Heart right ventricle (tissue), 16 donors: Measurements from ENCODE around the gene GRIK5. TPM values are rescaled to one million over a fixed set of nuclear protein-coding genes. Genes with fewer than 3 reads are reported as not detected.

ENCODE experiments used
- ATAC-seq, 8 donors: fragments of 200-7000 bp; cut with Tn5 transposase; one replicate each; pipeline ENCODE4 v1.9.1; 2020; ENCODE audit warnings: mild to moderate bottlenecking in 8 of 8, moderate library complexity in 8 of 8, moderate number of reproducible peaks in 1 of 8
- DNase-seq, 2 donors: peaks; one replicate each; pipeline ENCODE4 v3.0.0-alpha.2; 2020
- H3K27ac ChIP-seq, 10 donors: fragments of 200-600 bp; sonication (generic) in 2 of 10; one replicate each; pipeline versions ENCODE4 v1.5.0 to v1.8.0; 2020 to 2022; ENCODE audit warnings: mild to moderate bottlenecking in 3 of 10
- H3K27me3 ChIP-seq, 7 donors: fragments of 200-600 bp; one replicate each; pipeline ENCODE4 v1.8.0; 2021 to 2022; ENCODE audit warnings: mild to moderate bottlenecking in 2 of 7
- H3K36me3 ChIP-seq, 9 donors: fragments of 200-600 bp; sonication (generic) in 1 of 9; one replicate each; pipeline versions ENCODE4 v1.5.0 to v1.8.0; 2020 to 2022; ENCODE audit warnings: mild to moderate bottlenecking in 2 of 9
- H3K4me1 ChIP-seq, 9 donors: fragments of 200-600 bp; sonication (generic) in 1 of 9; one replicate each; pipeline versions ENCODE4 v1.5.0 to v1.8.0; 2020 to 2022; ENCODE audit warnings: mild to moderate bottlenecking in 4 of 9
- H3K4me3 ChIP-seq, 10 donors: fragments of 200-600 bp; sonication (generic) in 2 of 10; one replicate each; pipeline versions ENCODE4 v1.5.0 to v1.8.0; 2020 to 2022; ENCODE audit warnings: mild to moderate bottlenecking in 7 of 10, moderate library complexity in 2 of 10
- H3K9me3 ChIP-seq, 11 donors: fragments of 200-600 bp in 10 of 11; sonication (generic) in 2 of 11; one replicate each; pipeline versions ENCODE4 v1.5.0 to v1.8.0; 2013 to 2022; ENCODE audit warnings: mild to moderate bottlenecking in 2 of 11, control low read depth in 1 of 11, moderate library complexity in 1 of 11
- WGBS, 2 donors: extraction: QIAGEN DNeasy Blood & Tissue Kit; methylation state at CpG; one replicate each; pipeline ENCODE4 v1.1.7; 2013; ENCODE audit warnings: inconsistent platforms in 1 of 2; 5-methylcytosine and 5-hydroxymethylcytosine counted together
- intact Hi-C, 10 donors: fragments of 100-400 bp; cut with DNase I; formaldehyde crosslinking; loops; one replicate each; pipeline versions ENCODE4 v1.11.1 to v1.14.2; 2022
- polyA plus RNA-seq, 2 donors: library from polyadenylated mRNA; stranded (reverse); fragments of 200-250 nt; gene quantifications; one replicate each; pipeline ENCODE4 v1.2.3, GENCODE V29; 2013
- total RNA-seq, 10 donors: library from RNA; stranded (reverse); fragmentation: NEBNext Ultra II Directional in 3 of 10; extraction: Animal tissue kit (Norgen Biotek cat#: 25700) in 3 of 10; gene quantifications; one replicate each; pipeline versions ENCODE4 v1.2.1 to v1.2.4, GENCODE V29; 2021 to 2023
- TF ChIP-seq, protein P1 (sequence below), 9 donors: fragments of 200-600 bp; sonication (generic) in 2 of 9; IDR thresholded peaks; one replicate each; pipeline versions ENCODE4 v1.5.0 to v1.8.0; 2021 to 2022; ENCODE audit warnings: antibody characterized with exemption in 9 of 9, mild to moderate bottlenecking in 5 of 9, moderate library complexity in 1 of 9
- donor health status: Arrhythmogenic right ventricular cardiomyopathy.
- donor health status: ischemic (EF 13 %, LVEDD 7.1; RV severe dilation, severe dysfunction).
- donor health status: healthy with polysubstance abuse.
- donor health status: DM: no; HTN: yes; CAD: no.
- donor health status: DM: no; HTN: no; CAD: no.
- donor health status: ischemic (EF 25% LVEDD 6.9; RV normal size, moderate dysfunction).
- donor health status: ischemic (EF 25% LVEDD 5.7; RV mildly dilated, moderate dysfunction).
- donor health status: healthy.
- donor health status: DM: yes; HTN: yes; CAD: no.
- donor health status: Ischemic cardiomyopathy.
- donor health status: ischemic (EF 35%, LVEDD 5.7; RV mildly dilated, moderate dysfunction).
- donor health status: nonischemic (EF 11% LVEDD 7.7; RV severe dilation, severe dysfunction).
- donor health status: DM: yes; HTN: yes; CAD: no.
- donor health status: PGD.
- donor health status: ischemic (EF 29% LVEDD 5.4; RV normal size, mild dysfunction).
- donor health status: nonischemic (EF 23%, LVEDD 6.1; RV moderate dilation, normal function).

GRIK5 gene
- total and polyA plus RNA-seq, 12 donors = 0.35 to 9.3 (median 2.9) TPM

DNA sequence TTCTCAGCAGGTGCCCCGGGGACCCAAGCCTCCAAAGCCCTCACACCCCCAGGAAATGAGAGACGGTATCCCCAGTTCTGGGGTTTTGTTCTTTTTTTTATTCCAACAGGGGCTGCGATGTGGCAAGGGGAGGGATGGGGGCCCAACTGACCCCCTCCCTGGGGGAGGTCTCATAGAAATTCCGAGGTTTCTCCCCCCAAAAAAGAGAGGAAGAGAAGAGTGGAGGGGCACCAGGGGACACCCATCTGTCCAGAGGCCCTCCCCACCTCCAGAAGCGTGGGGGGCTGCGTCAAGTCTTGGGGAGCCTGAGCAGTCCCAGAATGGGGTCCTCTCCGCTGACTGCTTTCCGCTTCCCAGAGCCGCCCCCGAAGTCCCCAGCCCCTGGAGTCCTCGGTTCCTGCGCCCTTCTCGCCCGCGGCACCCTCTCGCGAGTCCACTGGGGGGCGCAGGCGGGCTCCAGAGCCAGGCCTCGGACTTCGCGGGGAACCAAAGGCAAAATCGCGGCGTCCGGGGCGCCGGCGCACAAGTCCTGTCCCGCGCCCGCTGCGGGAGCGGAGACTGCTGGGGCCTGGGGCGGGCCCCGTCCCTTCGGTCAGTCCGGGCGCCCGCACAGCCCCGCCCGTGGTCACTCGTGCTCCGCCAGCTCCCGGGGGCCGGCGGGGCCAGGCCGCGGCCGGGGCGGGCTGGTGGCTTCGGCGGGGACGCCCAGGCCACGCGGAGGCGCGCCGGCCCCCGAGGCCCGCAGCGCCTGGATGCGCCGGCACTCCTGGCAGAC, 71.6 kb downstream of the GRIK5 start:
- TF ChIP-seq, protein P1, sequence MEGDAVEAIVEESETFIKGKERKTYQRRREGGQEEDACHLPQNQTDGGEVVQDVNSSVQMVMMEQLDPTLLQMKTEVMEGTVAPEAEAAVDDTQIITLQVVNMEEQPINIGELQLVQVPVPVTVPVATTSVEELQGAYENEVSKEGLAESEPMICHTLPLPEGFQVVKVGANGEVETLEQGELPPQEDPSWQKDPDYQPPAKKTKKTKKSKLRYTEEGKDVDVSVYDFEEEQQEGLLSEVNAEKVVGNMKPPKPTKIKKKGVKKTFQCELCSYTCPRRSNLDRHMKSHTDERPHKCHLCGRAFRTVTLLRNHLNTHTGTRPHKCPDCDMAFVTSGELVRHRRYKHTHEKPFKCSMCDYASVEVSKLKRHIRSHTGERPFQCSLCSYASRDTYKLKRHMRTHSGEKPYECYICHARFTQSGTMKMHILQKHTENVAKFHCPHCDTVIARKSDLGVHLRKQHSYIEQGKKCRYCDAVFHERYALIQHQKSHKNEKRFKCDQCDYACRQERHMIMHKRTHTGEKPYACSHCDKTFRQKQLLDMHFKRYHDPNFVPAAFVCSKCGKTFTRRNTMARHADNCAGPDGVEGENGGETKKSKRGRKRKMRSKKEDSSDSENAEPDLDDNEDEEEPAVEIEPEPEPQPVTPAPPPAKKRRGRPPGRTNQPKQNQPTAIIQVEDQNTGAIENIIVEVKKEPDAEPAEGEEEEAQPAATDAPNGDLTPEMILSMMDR (IDR thresholded peaks at IDR 0.05) = peak; percentile 22 to 70 (median 64)
- WGBS, 2 donors = 2% methylated on average over 62 to 64 of the region's 64 CpGs
- H3K36me3 ChIP-seq = no peaks in the 10 kb centered on the region
- no peak overlapping the region for H3K27ac ChIP-seq
- intact Hi-C loops = loop anchor here in 6 of 10 donors (2.0 to 10.0 kb wide), 4 partner anchors 34 to 76 kb away; partner anchors contain the start of genes GRIK5 (in 2 of the 6) and ZNF574 (in 2 of the 6)
- H3K27me3 ChIP-seq = peaks cover 3 to 88% (median 81%) of the 10 kb centered on the region in 7 donors
- H3K4me3 ChIP-seq = no peak overlapping the region
- DNase-seq = peak in 1 of 2 donors; percentile 48
- peaks cover 0 to 27% (median 19%) of the 10 kb centered on the region in 9 donors for H3K4me1 ChIP-seq
- ATAC-seq = peak in 3 of 8 donors; percentile 9 to 49 (median 35)
- H3K9me3 ChIP-seq = no peaks in the 10 kb centered on the region

DNA sequence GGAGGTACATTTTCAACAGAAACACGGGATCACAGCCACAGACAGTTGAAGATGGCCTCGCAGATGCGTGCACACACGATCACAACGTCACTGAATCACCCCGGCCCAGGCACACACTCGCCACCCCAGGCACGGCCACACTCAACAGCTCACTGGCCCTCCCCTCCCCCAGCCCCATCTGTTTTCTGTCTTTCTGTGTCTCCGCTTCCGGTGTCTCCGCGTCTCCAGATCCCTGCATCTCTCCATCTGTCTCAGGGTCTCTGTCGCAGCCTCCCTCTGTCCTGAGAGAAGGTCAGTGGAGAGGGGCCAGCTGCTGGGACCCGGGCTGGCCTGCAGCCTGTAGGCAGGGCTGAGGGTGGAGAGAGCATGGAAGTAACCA, 72.2 kb downstream of the GRIK5 start:
- no peaks in the 10 kb centered on the region for H3K36me3 ChIP-seq
- peak overlapping the region in 2 of 10 donors; percentile 27 to 35 for H3K4me3 ChIP-seq
- ATAC-seq = no peak
- intact Hi-C loops = loop anchor here in 6 of 10 donors (2.0 to 10.0 kb wide), 4 partner anchors 34 to 77 kb away; partner anchors contain the start of genes GRIK5 (in 2 of the 6) and ZNF574 (in 2 of the 6)
- H3K4me1 ChIP-seq = peaks cover 0 to 27% (median 19%) of the 10 kb centered on the region in 9 donors
- H3K27ac ChIP-seq = no peak overlapping the region
- H3K27me3 ChIP-seq = peaks cover 3 to 89% (median 81%) of the 10 kb centered on the region in 7 donors
- no peaks in the 10 kb centered on the region for H3K9me3 ChIP-seq
- 4% methylated on average over 14 of the region's 14 CpGs for WGBS, 2 donors
- TF ChIP-seq, protein P1 (IDR thresholded peaks at IDR 0.05) = no peak
- no peak for DNase-seq

DNA sequence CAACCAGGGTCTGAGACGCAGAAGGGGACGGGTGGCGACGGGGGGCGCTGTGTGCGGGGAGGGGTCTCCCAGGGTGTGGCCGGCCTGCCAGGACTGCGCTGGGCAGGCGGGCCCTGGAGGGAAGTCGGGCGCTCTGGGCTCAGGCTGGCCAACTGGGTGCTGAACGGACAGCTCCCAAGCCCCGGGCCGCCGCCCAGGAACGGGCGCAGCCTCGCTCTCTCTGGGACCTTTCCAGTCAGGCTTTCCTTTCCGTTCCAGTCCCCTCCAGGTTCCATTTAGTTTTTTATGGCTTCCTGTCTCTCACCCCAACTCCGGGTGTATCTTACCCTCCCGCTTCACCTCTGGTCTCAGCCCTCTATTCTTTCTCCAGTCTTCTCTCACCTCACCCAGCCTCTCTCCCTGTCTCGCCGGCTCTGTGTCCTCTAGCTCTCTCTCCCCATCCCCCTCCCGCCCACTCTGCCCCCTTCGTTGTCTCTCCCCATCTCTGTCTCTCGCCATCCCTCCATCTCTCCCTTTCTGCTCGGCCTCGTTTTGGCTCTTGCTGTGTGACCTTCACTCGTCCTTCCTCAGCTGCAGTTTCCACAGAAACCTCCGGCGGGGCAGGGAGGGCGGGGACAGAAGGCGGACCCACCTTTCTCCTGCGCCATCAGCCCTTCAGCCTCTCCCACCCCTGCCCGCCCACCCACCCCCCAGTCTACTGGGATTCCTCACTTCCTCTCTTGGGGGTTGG, 72.7 kb downstream of the GRIK5 start:
- intact Hi-C loops = loop anchor here in 6 of 10 donors (5.0 to 10.0 kb wide), 3 partner anchors 35 to 78 kb away; partner anchors contain the start of genes GRIK5 (in 2 of the 6) and ZNF574 (in 2 of the 6)
- 2% methylated on average over 35 of the region's 35 CpGs for WGBS, 2 donors
- H3K4me3 ChIP-seq = peak overlapping the region in 4 of 10 donors; percentile 1 to 35 (median 28)
- peak in 6 of 8 donors; percentile 24 to 51 (median 46) for ATAC-seq
- H3K27ac ChIP-seq = no peak overlapping the region
- TF ChIP-seq, protein P1 (IDR thresholded peaks at IDR 0.05) = no peak
- H3K27me3 ChIP-seq = peaks cover 3 to 91% (median 86%) of the 10 kb centered on the region in 7 donors
- peak; percentile 38 to 54 for DNase-seq
- no peaks in the 10 kb centered on the region for H3K36me3 ChIP-seq
- no peaks in the 10 kb centered on the region for H3K9me3 ChIP-seq
- peaks cover 0 to 27% (median 19%) of the 10 kb centered on the region in 9 donors for H3K4me1 ChIP-seq
